ENCODE data around the gene RBM14. TPM values are rescaled to one million over a fixed set of nuclear protein-coding genes. Genes with fewer than 3 reads are reported as not detected.

Gene RBM14
- total and polyA plus RNA-seq, 10 of the 15 experiments (the other 5 are each of a cell fraction or from before 2014, with no cell fraction given), result 5.4 to 140 (median 44.5) TPM

GRCh38 chr11:66593303-66593635, 23.2 kb upstream of the RBM14 start (continued):
- no peak for TF ChIP-seq ZBTB11 (CRISPR knock-in tag; IDR thresholded peaks at IDR 0.05)
- no peak for TF ChIP-seq STAT1 (conservative IDR thresholded peaks at IDR 0.05)
- TF ChIP-seq NR2C1 (IDR thresholded peaks at IDR 0.05), result no peak
- TF ChIP-seq CREB1 (IDR thresholded peaks at IDR 0.05; ENCODE audit: low read depth), result 0 out of 2 replicates have a peak, but pooled peaks have one; percentile 3
- TF ChIP-seq SMAD1 (IDR thresholded peaks at IDR 0.05; ENCODE audit: low read depth, partially characterized antibody), result peak; percentile 48
- 0 out of 2 replicates have a peak, but pooled peaks have one; percentile 45 for TF ChIP-seq GATAD2B (conservative IDR thresholded peaks at IDR 0.05; ENCODE audit: low read depth)
- no peak for TF ChIP-seq POLR2A (IDR thresholded peaks at IDR 0.05; ENCODE audit: low read depth, low read length)
- TF ChIP-seq RB1 (IDR thresholded peaks at IDR 0.05; ENCODE audit: borderline replicate concordance), result 0 out of 2 replicates have a peak, but pooled peaks have one; percentile 23
- TF ChIP-seq MTA2 (IDR thresholded peaks at IDR 0.05; ENCODE audit: low read depth), result no peak
- no peak for TF ChIP-seq EP300 (IDR thresholded peaks at IDR 0.05; ENCODE audit: borderline replicate concordance in 1 of 2, control insufficient read depth in 1 of 2, low read depth in 2 of 2, low read length in 2 of 2)
- peak; percentile 51 for TF ChIP-seq ATF7 (IDR thresholded peaks at IDR 0.05; ENCODE audit: low read depth)
- TF ChIP-seq ESRRA (IDR thresholded peaks at IDR 0.05; ENCODE audit: low read length), result no peak
- TF ChIP-seq MEF2B (IDR thresholded peaks at IDR 0.05; ENCODE audit: partially characterized antibody, poor library complexity, severe bottlenecking), result peak; percentile 28
- TF ChIP-seq KLF5 (IDR thresholded peaks at IDR 0.05; ENCODE audit: partially characterized antibody), result no peak
- no peak for TF ChIP-seq RCOR1 (conservative IDR thresholded peaks at IDR 0.05; ENCODE audit: low read depth, low read length)
- no peak for TF ChIP-seq CHD2 (IDR thresholded peaks at IDR 0.05; ENCODE audit: borderline replicate concordance, low read depth, low read length)
- TF ChIP-seq, protein P1, sequence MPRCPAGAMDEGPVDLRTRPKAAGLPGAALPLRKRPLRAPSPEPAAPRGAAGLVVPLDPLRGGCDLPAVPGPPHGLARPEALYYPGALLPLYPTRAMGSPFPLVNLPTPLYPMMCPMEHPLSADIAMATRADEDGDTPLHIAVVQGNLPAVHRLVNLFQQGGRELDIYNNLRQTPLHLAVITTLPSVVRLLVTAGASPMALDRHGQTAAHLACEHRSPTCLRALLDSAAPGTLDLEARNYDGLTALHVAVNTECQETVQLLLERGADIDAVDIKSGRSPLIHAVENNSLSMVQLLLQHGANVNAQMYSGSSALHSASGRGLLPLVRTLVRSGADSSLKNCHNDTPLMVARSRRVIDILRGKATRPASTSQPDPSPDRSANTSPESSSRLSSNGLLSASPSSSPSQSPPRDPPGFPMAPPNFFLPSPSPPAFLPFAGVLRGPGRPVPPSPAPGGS (IDR thresholded peaks at IDR 0.05; ENCODE audit: borderline replicate concordance, insufficient read depth, low read depth, low read length, poor library complexity, severe bottlenecking), result no peak
- 0 out of 2 replicates have a peak, but pooled peaks have one; percentile 12 for TF ChIP-seq SMARCA5 (IDR thresholded peaks at IDR 0.05)
- no peak for TF ChIP-seq SUZ12 (IDR thresholded peaks at IDR 0.05; ENCODE audit: unreplicated experiment)
- TF ChIP-seq FOXK2 (IDR thresholded peaks at IDR 0.05), result peak; percentile 65
- no peak for TF ChIP-seq PAX8 (IDR thresholded peaks at IDR 0.05)
- no peak for TF ChIP-seq STAT3 (IDR thresholded peaks at IDR 0.05; ENCODE audit: low read depth, low read length)
- peak; percentile 39; the same call in 1 of the 2 replicates for TF ChIP-seq LARP7 (IDR thresholded peaks at IDR 0.05)
- no peak for TF ChIP-seq MTA3 (IDR thresholded peaks at IDR 0.05; ENCODE audit: borderline replicate concordance, low read length)
- no peak for TF ChIP-seq ZNF687 (IDR thresholded peaks at IDR 0.05)
